Neural cell (in vitro differentiated cells): ENCODE data around the gene MSANTD3.

Experiments used
- CTCF ChIP-seq: fragments of 450-650 bp; IDR thresholded peaks from 2 replicates; pipeline ENCODE4 v1.5.1; 2014; ENCODE audit warnings: antibody characterized with exemption, mild to moderate bottlenecking, moderate library complexity; ENCODE audit not compliant: poor library complexity, severe bottlenecking
- EP300 ChIP-seq: fragments of 450-650 bp; conservative IDR thresholded peaks from 2 replicates; pipeline ENCODE4 v1.6.1; 2014; ENCODE audit warnings: antibody characterized with exemption, mild to moderate bottlenecking, moderate library complexity; ENCODE audit not compliant: poor library complexity, severe bottlenecking
- POLR2AphosphoS5 ChIP-seq: IDR thresholded peaks from 2 replicates; pipeline ENCODE4 v1.6.1; 2012

- no peak for TF ChIP-seq POLR2AphosphoS5
- no peak for TF ChIP-seq CTCF
- no peak for TF ChIP-seq EP300
These were observed 15.3 kb upstream of the MSANTD3 start for GRCh38 chr9:100411472-100412283.
